Skeletal muscle satellite cell (primary cell): ENCODE data around the gene DNAH3.
"Not testable (repeated sequence)": the region's sequence is repeated elsewhere in the genome, so short reads cannot be mapped to it uniquely, and the experiment has no call there.

ENCODE experiments used
- H3K27me3 ChIP-seq: 2 replicates; pipeline ENCODE4 v1.7.0; 2013; ENCODE audit warnings: low read length; ENCODE audit not compliant: control insufficient read depth, insufficient read depth
- H3K36me3 ChIP-seq: 2 replicates; pipeline ENCODE4 v1.7.0; 2013; ENCODE audit warnings: mild to moderate bottlenecking, control low read depth, low read length; ENCODE audit not compliant: insufficient read depth
- H3K4me1 ChIP-seq: 2 replicates; pipeline ENCODE4 v1.7.0; 2013; ENCODE audit warnings: low read length; ENCODE audit not compliant: control insufficient read depth, insufficient read depth
- H3K4me2 ChIP-seq: 2 replicates; pipeline ENCODE4 v1.7.0; 2013; ENCODE audit warnings: mild to moderate bottlenecking, low read length
- H3K4me3 ChIP-seq: 2 replicates; pipeline ENCODE4 v1.7.0; 2013; ENCODE audit warnings: low read length
- H3K9ac ChIP-seq: 2 replicates; pipeline ENCODE4 v1.7.0; 2013; ENCODE audit warnings: mild to moderate bottlenecking, low read depth, low read length, moderate library complexity
- H3K9me3 ChIP-seq: replicated peaks from 2 replicates; pipeline ENCODE4 v1.7.0; 2013; ENCODE audit warnings: mild to moderate bottlenecking, control low read depth, low read length

DNAH3 gene

DNA sequence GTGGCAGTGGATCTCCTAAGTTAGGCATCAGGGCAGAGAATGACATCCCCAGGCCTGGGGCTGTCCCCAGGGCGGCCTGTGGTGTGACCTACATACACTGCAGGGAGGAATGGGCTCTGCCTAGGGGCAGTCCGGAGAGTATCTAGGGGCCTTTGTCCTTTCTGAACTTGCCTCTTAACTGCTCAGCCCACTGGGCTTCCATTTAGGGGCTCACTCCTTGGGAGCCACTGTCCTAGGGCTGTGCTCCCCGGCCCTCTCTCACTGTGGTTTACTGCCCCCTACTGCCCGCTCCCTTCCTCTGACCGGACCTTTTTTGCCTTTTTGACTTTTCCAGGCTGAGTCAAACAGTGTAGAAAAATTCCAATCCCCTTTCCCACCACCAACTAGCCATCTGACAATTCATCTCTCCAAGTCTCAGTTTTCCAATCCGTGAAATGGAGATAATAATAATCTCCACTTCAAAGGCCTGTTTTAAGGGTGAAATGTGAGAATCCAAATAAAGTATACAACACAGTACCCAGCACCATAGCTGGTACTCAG lies 66.8 kb downstream of the DNAH3 start:
- Histone ChIP-seq H3K4me1 (no peaks in the 10 kb centered on the region), H3K9me3 (no peaks in the 10 kb centered on the region), H3K9ac (no peak overlapping the region), H3K27me3 (no peaks in the 10 kb centered on the region), H3K36me3 (no peaks in the 10 kb centered on the region), H3K4me3 (no peak overlapping the region), H3K4me2 (no peak overlapping the region)

DNA sequence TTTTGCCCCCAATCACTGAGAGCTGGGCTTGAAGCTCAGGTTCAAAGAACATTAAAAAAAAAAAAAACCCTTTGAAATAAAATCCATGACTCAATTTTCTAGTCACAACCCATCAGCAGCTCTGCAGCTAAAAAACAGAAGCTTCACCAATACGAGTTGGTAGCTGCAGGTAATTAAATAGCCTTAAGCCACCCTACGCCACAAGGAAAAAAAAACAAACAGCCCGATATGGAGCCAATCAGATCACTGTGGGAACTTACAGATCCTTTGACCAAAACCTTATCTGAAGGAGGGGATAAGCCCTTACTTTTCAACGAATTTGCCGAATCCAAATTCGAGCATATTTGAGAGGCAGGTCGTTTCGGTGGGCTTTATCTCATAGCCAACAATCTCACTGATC lies 69.3 kb downstream of the DNAH3 start:
- H3K4me1 ChIP-seq, result no peaks in the 10 kb centered on the region
- no peaks in the 10 kb centered on the region for H3K36me3 ChIP-seq
- no peak overlapping the region for H3K4me2 ChIP-seq
- no peaks in the 10 kb centered on the region for H3K27me3 ChIP-seq
- H3K9me3 ChIP-seq, result no peaks in the 10 kb centered on the region
- H3K4me3 ChIP-seq, result no peak overlapping the region
- no peak overlapping the region for H3K9ac ChIP-seq

DNA sequence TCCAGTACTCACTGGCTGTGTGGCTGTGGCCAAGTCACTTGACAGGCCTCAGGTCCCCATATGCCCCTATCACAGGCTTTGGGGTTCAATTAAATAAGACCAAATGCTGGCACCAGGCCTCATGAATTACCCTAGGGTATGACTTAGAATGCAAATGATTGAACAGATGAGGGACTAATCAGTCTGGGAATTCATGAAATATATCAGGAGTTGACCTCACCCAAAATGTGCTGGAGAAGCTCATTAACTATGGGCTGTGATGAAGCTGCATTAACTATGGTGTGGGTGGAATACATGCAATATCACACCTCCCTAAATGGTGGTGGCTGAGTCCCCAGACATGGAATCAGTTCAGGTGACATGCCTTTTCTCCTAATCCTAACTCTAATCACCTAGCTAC lies 72.1 kb downstream of the DNAH3 start:
- H3K27me3 ChIP-seq, result no peaks in the 10 kb centered on the region
- H3K4me1 ChIP-seq, result no peaks in the 10 kb centered on the region
- no peaks in the 10 kb centered on the region for H3K9me3 ChIP-seq
- H3K4me2 ChIP-seq, result no peak overlapping the region
- no peak overlapping the region for H3K4me3 ChIP-seq
- H3K36me3 ChIP-seq, result no peaks in the 10 kb centered on the region
- H3K9ac ChIP-seq, result no peak overlapping the region

DNA sequence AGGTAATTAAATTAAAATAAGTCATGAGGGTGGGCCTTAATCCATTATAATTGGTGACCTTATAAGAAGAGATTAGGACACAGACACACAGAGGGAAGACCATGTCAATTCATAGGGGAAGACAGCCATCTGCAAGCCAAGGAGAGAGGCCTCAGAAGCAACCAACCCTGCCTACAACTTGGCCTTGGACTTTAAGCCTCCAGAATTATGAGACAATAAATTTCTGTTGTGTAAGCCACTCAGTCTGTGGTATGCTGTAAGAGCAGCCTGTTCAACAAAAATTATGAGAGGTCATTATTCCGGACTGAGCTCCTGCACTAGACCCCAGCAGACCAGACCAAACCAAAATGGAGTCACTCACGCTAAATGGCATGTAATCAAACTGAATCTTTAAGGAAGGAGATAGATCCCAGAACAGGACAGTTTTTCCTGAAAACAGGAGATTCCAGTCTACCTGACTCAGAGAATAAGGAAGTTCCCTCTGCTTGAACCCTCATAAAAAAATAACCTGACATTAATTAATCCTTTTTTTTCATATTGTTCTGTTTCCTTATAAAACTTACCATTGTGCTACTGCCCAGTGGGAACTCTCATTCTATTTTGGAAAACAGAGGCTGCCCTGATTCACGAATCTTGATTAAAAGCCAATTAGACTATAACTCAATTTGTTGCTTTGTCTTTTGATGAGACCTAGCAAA lies 74.3 kb downstream of the DNAH3 start:
- Histone ChIP-seq H3K4me1 (no peaks in the 10 kb centered on the region), H3K9me3 (no peaks in the 10 kb centered on the region), H3K9ac (no peak overlapping the region), H3K36me3 (no peaks in the 10 kb centered on the region), H3K27me3 (no peaks in the 10 kb centered on the region), H3K4me3 (no peak overlapping the region), H3K4me2 (no peak overlapping the region)

DNA sequence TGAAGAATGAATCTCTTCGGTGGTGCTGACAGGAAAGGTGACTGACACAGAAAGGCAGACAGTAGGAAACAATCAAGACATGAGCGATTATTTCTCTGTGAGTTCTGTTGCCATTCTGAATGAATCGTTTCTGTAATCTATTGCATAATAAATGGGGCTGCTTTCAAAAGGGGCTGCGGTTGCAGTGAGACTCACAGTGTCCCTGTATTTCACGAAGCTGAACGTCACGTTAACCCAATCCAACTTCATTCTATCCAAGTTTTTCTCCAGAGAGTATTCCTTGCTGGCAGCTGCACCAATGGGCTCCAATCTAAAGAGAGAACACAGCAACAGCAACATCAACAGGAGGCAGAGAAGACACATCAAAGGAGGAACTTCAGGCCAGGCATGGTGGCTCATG lies 75.4 kb downstream of the DNAH3 start:
- Histone ChIP-seq H3K4me2 (no peak overlapping the region), H3K27me3 (no peaks in the 10 kb centered on the region), H3K9ac (no peak overlapping the region), H3K36me3 (no peaks in the 10 kb centered on the region), H3K9me3 (no peaks in the 10 kb centered on the region), H3K4me1 (no peaks in the 10 kb centered on the region), H3K4me3 (no peak overlapping the region)

DNA sequence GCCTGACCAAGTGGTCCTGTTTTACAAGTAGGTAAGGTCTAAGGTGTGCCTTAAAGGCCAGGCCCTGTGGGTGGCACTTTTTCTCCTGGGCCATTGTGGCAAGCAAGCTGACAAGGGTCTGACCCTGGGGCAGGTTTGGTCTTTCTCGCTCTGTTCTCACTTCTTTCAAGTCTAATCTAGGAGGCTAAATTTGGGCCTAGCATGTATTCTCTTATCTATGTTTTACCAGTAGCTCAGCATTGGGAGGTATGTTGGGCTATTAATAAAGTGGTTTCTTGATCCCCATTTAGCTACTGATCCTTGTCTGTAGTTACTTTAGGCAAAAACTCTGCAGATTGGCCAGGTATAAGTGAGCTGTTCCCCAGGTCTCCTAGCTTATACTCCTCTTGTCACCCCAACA lies 77.7 kb downstream of the DNAH3 start:
- Histone ChIP-seq H3K27me3 (peaks cover 3% of the 10 kb centered on the region), H3K4me2 (no peak overlapping the region), H3K4me3 (no peak overlapping the region), H3K4me1 (no peaks in the 10 kb centered on the region), H3K9me3 (no peaks in the 10 kb centered on the region), H3K9ac (no peak overlapping the region), H3K36me3 (no peaks in the 10 kb centered on the region)

DNA sequence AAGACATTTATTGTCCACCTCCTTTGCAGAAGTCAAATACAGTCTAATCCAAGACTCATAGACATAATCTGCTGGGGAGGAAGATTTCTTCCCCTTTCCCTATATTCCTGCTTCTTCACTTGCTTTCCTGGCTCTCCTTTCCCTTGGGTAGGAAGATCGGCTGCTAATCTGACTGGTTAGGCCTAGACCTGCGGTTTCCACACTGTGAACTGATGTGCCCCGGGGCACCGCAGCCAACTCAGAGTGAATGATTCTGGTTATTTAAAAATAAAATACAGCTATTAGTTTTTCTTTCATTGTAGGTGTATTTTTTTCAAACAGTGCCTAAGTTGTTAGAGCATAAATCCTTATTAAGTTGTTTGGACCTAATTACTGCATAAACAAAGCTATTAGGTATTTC lies 78.9 kb downstream of the DNAH3 start:
- no peaks in the 10 kb centered on the region for H3K4me1 ChIP-seq

DNA sequence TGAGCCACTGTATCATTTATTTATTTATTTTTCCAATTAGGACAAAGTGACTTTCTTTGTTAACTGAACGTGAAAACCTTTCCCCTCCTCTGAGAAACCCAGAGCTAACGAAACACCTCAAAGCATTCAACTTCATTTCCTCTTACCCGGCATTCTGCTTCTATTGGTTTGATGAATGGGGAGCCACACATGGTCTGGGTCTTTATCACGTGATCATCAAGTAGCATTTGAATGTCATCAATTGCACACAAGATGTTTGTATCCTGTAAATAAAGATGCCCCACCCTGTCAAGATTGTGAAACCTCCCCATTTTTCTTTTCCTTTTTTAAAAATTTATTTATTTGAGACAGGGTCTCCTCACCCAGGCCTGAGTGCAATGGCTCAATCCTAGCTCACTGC lies 80.1 kb downstream of the DNAH3 start:
- Histone ChIP-seq H3K9me3 (no peaks in the 10 kb centered on the region), H3K4me1 (no peaks in the 10 kb centered on the region), H3K4me3 (no peak overlapping the region), H3K27me3 (peaks cover 3% of the 10 kb centered on the region), H3K4me2 (no peak overlapping the region), H3K36me3 (no peaks in the 10 kb centered on the region), H3K9ac (no peak overlapping the region)

More for the DNA sequence above, 78.9 kb downstream of the DNAH3 start:
- no peaks in the 10 kb centered on the region for H3K9me3 ChIP-seq
- no peaks in the 10 kb centered on the region for H3K36me3 ChIP-seq
- no peak overlapping the region for H3K4me3 ChIP-seq
- H3K9ac ChIP-seq, result no peak overlapping the region
- H3K27me3 ChIP-seq, result peaks cover 3% of the 10 kb centered on the region
- H3K4me2 ChIP-seq, result no peak overlapping the region

DNA sequence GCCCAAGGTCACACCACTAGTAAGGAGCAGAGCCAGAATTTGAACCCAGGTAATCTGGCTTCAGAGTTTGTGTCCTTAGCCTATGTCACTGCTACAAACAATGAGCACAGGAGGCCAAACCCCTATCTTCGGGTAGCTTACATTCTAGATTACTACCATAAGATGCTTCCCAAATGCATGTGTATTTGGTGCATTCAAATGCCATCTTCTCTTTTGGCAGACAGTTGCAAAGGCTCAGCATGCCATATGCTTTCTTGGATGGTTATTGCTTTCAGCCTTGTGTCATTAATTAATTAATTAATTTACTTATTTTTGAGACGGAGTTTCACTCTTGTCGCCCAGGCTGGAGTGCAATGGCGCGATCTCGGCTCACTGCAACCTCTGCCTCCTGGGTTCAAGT lies 80.7 kb downstream of the DNAH3 start:
- Histone ChIP-seq H3K4me1 (no peaks in the 10 kb centered on the region), H3K4me3 (no peak overlapping the region), H3K27me3 (peaks cover 3% of the 10 kb centered on the region), H3K9ac (no peak overlapping the region), H3K4me2 (no peak overlapping the region), H3K9me3 (no peaks in the 10 kb centered on the region), H3K36me3 (no peaks in the 10 kb centered on the region)

DNA sequence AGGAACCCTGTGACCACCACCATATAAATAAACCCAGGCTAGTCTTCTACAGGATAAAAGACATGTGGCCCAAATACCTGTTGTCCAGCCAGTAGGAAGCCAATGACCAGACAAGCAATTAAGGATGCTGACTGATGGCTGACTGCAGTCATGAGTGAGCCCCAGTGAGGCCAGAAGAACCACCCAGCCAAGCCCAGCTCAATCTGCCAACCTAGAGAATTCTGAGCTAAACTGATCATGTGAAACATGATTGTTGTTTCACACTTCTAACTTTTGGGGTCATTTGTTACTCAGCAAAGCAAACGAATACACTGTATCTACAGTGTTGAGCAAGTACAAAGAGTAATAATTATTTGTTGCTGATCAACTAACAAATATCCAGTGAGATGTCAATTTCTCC lies 86.4 kb downstream of the DNAH3 start:
- H3K9me3 ChIP-seq, result no peaks in the 10 kb centered on the region
- no peaks in the 10 kb centered on the region for H3K4me1 ChIP-seq
- no peak overlapping the region for H3K4me3 ChIP-seq
- no peaks in the 10 kb centered on the region for H3K36me3 ChIP-seq
- no peak overlapping the region for H3K4me2 ChIP-seq
- H3K27me3 ChIP-seq, result peaks cover 10% of the 10 kb centered on the region
- H3K9ac ChIP-seq, result no peak overlapping the region

DNA sequence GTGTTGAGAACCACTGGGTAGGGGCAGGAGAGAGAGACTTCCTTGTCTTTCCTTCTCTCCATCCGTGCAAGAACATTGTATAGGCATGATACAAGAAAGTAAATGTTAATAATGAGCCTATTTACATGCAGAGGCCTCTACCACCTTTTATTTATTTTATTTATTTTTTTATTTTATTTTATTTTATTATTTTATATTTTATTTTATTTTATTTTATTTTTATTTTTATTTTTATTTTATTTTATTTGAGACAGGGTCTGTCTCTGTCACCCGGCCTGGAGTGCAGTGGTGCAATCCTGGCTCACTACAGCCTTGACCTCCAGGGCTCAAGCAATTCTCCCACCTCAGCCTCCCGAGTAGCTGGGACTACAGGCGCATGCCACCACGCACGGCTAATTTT lies 87.3 kb downstream of the DNAH3 start:
- H3K4me3 ChIP-seq, H3K9ac ChIP-seq, H3K4me1 ChIP-seq, H3K9me3 ChIP-seq, H3K4me2 ChIP-seq, H3K36me3 ChIP-seq: not testable (repeated sequence)
- H3K27me3 ChIP-seq, result peaks cover 11% of the 10 kb centered on the region

DNA sequence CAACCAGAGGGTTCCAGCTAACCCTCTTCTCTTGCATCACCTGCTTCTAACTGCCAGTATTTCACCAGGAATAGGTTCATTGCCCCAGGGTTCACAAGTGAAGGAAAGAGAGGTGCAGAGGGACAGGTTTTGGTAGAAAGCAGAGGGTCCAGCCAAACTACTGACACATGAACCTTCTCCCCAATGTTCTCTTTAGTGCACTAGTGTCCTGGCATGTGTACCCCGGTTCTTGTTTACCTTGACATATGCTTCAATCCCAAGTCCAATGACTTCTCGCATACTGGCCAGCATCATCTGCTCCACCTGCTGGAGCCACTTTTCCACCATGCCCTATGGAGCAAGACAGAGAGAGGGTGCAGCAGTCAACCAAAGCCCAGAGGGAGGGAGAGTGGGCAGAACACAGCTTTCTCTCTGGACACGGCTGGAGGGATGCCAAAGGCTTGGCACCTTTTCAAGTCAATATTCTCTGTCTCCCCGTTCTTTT lies 90.6 kb downstream of the DNAH3 start:
- H3K9me3 ChIP-seq, result no peaks in the 10 kb centered on the region
- H3K4me3 ChIP-seq, result no peak overlapping the region
- H3K27me3 ChIP-seq, result peaks cover 28% of the 10 kb centered on the region
- H3K4me1 ChIP-seq, result no peaks in the 10 kb centered on the region
- no peak overlapping the region for H3K4me2 ChIP-seq
- H3K36me3 ChIP-seq, result no peaks in the 10 kb centered on the region
- H3K9ac ChIP-seq, result no peak overlapping the region
